HG02610 (cell line): Measurements from ENCODE around the gene STOX2.

Source experiments
- ATAC-seq: cut with Tn5 transposase; IDR thresholded peaks from one replicate; pipeline ENCODE4 v1.9.1; 2021; ENCODE audit warnings: mild to moderate bottlenecking, moderate library complexity; ENCODE audit not compliant: unreplicated experiment

STOX2 gene

DNA sequence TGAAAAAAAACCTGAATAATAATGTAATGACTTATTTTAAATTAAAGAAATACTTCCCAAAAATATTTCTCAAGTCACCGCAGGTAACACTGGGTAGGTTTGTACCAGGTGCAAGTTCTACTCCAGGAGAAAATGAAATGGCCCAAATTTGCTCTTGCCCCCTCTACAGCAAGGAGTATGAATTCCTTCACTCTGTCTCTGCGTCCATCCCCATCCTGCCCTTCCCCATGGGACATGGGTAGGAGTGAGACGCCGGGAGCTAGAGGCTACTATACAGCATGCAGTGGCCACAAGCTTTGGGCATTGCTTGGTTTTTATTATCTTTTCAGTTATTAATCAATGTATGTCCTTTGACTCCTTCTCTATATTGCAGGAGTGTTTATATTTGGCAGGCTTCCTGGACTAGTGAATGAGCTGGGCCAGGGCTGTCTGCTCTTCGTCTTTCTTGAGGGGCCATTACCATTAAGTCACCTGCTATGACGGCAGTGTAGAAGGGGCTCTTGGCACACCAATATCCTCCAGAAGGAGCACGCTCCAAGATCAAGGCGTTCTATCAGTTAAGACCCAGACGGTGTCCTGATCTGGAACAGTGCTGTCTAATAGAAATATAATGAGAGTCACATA is 162.9 kb downstream of the STOX2 start:
- no peak for ATAC-seq
